Adrenal gland (tissue), 5 donors: ENCODE results near the gene ZBTB38.

Experiments
- POLR2A ChIP-seq, 2 donors: fragments of 450-650 bp; IDR thresholded peaks; one replicate each; pipeline ENCODE4 v1.6.1; 2017; ENCODE audit warnings: antibody characterized with exemption in 2 of 2, mild to moderate bottlenecking in 2 of 2, moderate library complexity in 1 of 2
- TF ChIP-seq, protein P1 (sequence below), 6 experiments: fragments of 450-650 bp in 4 of 6; fragments of 200-600 bp in 2 of 6; sonication (generic) in 1 of 6; IDR thresholded peaks; 1 replicate in 5 of 6; 2 replicates in 1 of 6; pipeline versions ENCODE4 v1.5.1 to v1.8.0; 2016 to 2021; ENCODE audit warnings: antibody characterized with exemption in 6 of 6, mild to moderate bottlenecking in 2 of 6, moderate library complexity in 1 of 6
- donor health status: DM: no; HTN: no; CAD: no.

DNA sequence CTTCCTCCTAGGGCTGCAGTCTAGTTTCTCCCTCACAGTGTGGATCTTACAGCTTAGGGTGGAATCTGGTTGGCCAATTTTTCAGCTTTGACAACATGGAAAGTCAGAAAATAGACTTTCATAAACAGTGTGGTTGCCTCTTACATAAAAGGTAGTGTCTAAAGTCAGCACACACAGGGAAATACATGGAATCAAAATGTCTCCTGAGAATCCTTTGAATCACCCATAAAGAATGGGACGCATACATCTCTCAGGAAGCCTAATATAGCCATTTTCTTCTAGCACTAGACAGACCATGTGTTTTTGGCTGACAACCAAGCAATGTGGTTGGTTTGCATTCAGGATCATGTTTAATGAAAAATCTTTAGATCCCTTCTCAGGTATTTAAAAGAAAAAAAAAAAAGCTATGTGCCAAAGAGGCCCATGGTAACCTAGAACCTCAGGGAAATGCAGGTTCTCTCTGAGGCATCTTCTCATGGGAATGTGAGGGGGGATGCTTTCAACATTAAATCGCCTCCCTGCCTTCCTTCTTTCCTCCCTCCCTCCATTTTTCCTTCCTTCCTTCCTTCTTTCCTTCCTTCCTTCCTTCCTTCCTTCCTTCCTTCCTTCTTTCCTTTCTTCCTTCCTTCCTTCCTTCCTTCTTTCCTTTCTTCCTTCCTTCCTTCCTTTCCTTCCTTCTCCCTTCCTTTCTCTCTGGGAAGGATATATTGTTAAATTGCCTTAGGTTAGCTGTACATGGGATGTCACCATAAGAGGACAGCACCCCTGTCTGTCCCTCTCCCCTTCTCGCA, 34.3 kb upstream of the ZBTB38 start:
- TF ChIP-seq, protein P1, sequence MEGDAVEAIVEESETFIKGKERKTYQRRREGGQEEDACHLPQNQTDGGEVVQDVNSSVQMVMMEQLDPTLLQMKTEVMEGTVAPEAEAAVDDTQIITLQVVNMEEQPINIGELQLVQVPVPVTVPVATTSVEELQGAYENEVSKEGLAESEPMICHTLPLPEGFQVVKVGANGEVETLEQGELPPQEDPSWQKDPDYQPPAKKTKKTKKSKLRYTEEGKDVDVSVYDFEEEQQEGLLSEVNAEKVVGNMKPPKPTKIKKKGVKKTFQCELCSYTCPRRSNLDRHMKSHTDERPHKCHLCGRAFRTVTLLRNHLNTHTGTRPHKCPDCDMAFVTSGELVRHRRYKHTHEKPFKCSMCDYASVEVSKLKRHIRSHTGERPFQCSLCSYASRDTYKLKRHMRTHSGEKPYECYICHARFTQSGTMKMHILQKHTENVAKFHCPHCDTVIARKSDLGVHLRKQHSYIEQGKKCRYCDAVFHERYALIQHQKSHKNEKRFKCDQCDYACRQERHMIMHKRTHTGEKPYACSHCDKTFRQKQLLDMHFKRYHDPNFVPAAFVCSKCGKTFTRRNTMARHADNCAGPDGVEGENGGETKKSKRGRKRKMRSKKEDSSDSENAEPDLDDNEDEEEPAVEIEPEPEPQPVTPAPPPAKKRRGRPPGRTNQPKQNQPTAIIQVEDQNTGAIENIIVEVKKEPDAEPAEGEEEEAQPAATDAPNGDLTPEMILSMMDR (IDR thresholded peaks at IDR 0.05), result no peak
- no peak for TF ChIP-seq POLR2A (IDR thresholded peaks at IDR 0.05)
